B cell (primary cell): ENCODE data around the gene ZMYND19. TPM values are rescaled to one million over a fixed set of nuclear protein-coding genes. Genes with fewer than 3 reads are reported as not detected.

Experiments used
- ATAC-seq: fragments of 200-7000 bp; cut with Tn5 transposase; one replicate; pipeline ENCODE4 v1.10.0; 2021; ENCODE audit warnings: low read depth, mild to moderate bottlenecking, moderate number of reproducible peaks, moderate library complexity
- CTCF ChIA-PET: fragments of 350-600 bp; sonication (Branson Sonifier 250); formaldehyde crosslinking; loops from one replicate; lab custom pipeline; 2021; ENCODE audit warnings: antibody characterized with exemption, inconsistent platforms; lab: Charles Lee
- POLR2A ChIA-PET: fragments of 350-600 bp; sonication (Branson Sonifier 250); formaldehyde crosslinking; loops from one replicate; lab custom pipeline; 2021; ENCODE audit warnings: antibody characterized with exemption; lab: Charles Lee
- DNase-seq: peaks from one replicate; pipeline ENCODE4 v3.0.0; 2013
- H2AFZ ChIP-seq: 2 replicates; pipeline ENCODE4 v1.6.1; 2012; ENCODE audit warnings: mild to moderate bottlenecking, low read depth, low read length; ENCODE audit not compliant: insufficient read depth, poor library complexity, severe bottlenecking
- H3K27ac ChIP-seq, 2 donors: 1 replicate in 1 of 2; 2 replicates in 1 of 2; pipeline ENCODE4 v1.5.1; 2012 to 2013; ENCODE audit warnings: low read length in 2 of 2, mild to moderate bottlenecking in 2 of 2, moderate library complexity in 1 of 2
- H3K27me3 ChIP-seq, 4 experiments: fragments of 200-600 bp in 1 of 4; sonication (generic) in 1 of 4; replicated peaks in 1 of 4; 1 replicate in 2 of 4; 2 replicates in 2 of 4; pipeline versions ENCODE4 v1.6.1 to v1.7.0; 2013 to 2016; ENCODE audit warnings: low read length in 3 of 4, mild to moderate bottlenecking in 2 of 4, mixed read lengths in 1 of 4, moderate library complexity in 1 of 4; ENCODE audit not compliant: insufficient read depth in 4 of 4, control insufficient read depth in 3 of 4; ENCODE audit errors: control extremely low read depth in 1 of 4
- H3K36me3 ChIP-seq, 2 experiments: replicated peaks in 1 of 2; 1 replicate in 1 of 2; 2 replicates in 1 of 2; pipeline versions ENCODE4 v1.6.1 to v1.7.1; 2013; ENCODE audit warnings: low read length in 1 of 2; ENCODE audit not compliant: insufficient read depth in 2 of 2, control insufficient read depth in 1 of 2; ENCODE audit errors: control extremely low read depth in 1 of 2, extremely low read depth in 1 of 2
- H3K4me1 ChIP-seq, 2 donors: fragments of 200-600 bp in 1 of 2; sonication (generic) in 1 of 2; 1 replicate in 1 of 2; 2 replicates in 1 of 2; pipeline versions ENCODE4 v1.5.1 to v1.6.1; 2013 to 2017; ENCODE audit warnings: low read length in 2 of 2; ENCODE audit not compliant: control insufficient read depth in 2 of 2, insufficient read depth in 2 of 2
- H3K4me2 ChIP-seq: replicated peaks from 2 replicates; pipeline ENCODE3; 2012; ENCODE audit warnings: mild to moderate bottlenecking, low read depth, low read length; ENCODE audit not compliant: poor library complexity, severe bottlenecking
- H3K4me3 ChIP-seq, 5 experiments: fragments of 200-600 bp in 1 of 5; sonication (generic) in 1 of 5; 1 replicate in 3 of 5; 2 replicates in 2 of 5; pipeline versions ENCODE4 v1.5.1 to v1.7.0; 2011 to 2016; ENCODE audit warnings: low read length in 4 of 5, mild to moderate bottlenecking in 4 of 5, low read depth in 2 of 5, control low read depth in 1 of 5, moderate library complexity in 1 of 5; ENCODE audit not compliant: insufficient read depth in 1 of 5; ENCODE audit errors: control extremely low read depth in 1 of 5, extremely low read depth in 1 of 5
- H3K79me2 ChIP-seq: fragments of 200-600 bp; sonication (generic); one replicate; pipeline ENCODE4 v1.6.0; 2016; ENCODE audit warnings: low read length; ENCODE audit not compliant: control insufficient read depth, insufficient read depth
- H3K9ac ChIP-seq: fragments of 200-600 bp; sonication (generic); 2 replicates; pipeline ENCODE4 v1.6.1; 2017; ENCODE audit warnings: mild to moderate bottlenecking, low read length, moderate library complexity
- H3K9me3 ChIP-seq, 3 donors: one replicate each; pipeline versions ENCODE4 v1.6.1 to v1.7.1; 2013; ENCODE audit warnings: low read length in 2 of 3; ENCODE audit not compliant: control insufficient read depth in 2 of 3, insufficient read depth in 1 of 3; ENCODE audit errors: control extremely low read depth in 1 of 3
- H4K20me1 ChIP-seq: 2 replicates; pipeline ENCODE4 v1.6.0; 2012; ENCODE audit warnings: mild to moderate bottlenecking, low read length; ENCODE audit not compliant: insufficient read depth, control insufficient read depth, poor library complexity, severe bottlenecking
- H3K27ac Mint-ChIP-seq: one replicate; pipeline ENCODE4 v1.8.0; 2021; ENCODE audit warnings: mixed read lengths
- H3K27me3 Mint-ChIP-seq: one replicate; pipeline ENCODE4 v1.8.0; 2021; ENCODE audit warnings: mixed read lengths
- H3K4me1 Mint-ChIP-seq: one replicate; pipeline ENCODE4 v1.8.0; 2021; ENCODE audit warnings: mixed read lengths
- H3K4me3 Mint-ChIP-seq: one replicate; pipeline ENCODE4 v1.8.0; 2021; ENCODE audit warnings: mixed read lengths
- H3K9me3 Mint-ChIP-seq: one replicate; pipeline ENCODE4 v1.8.0; 2022; ENCODE audit warnings: mixed read lengths; ENCODE audit not compliant: insufficient read depth
- CTCF ChIP-seq: fragments of 200-600 bp; IDR thresholded peaks from one replicate; pipeline ENCODE4 v1.8.0; 2022; ENCODE audit warnings: antibody characterized with exemption, mild to moderate bottlenecking
- EZH2 ChIP-seq: IDR thresholded peaks from 2 replicates; pipeline ENCODE4 v1.6.1; 2012; ENCODE audit warnings: borderline replicate concordance, low read depth, mild to moderate bottlenecking, moderate library complexity, low read length; ENCODE audit not compliant: insufficient read depth, poor library complexity, severe bottlenecking
- WGBS: methylation state at CpG from one replicate; pipeline ENCODE4 v1.1.5; 2013; ENCODE audit warnings: missing lambda C conversion rate; ENCODE audit not compliant: insufficient coverage; 5-methylcytosine and 5-hydroxymethylcytosine counted together
- intact Hi-C: fragments of 100-400 bp; cut with micrococcal nuclease; formaldehyde crosslinking; loops from one replicate; pipeline ENCODE4 v1.10.0; 2022
- polyA plus RNA-seq: library from polyadenylated mRNA; depleted of rRNA; stranded (reverse); fragments of >200 nt; gene quantifications from 2 replicates; pipeline ENCODE4 v1.2.3, GENCODE V29; 2012
- total RNA-seq, 2 donors: library from RNA; stranded (reverse); fragments of 120-200 nt in 1 of 2; gene quantifications; 1 replicate in 1 of 2; 2 replicates in 1 of 2; pipeline versions ENCODE4 v1.2.3 to v1.2.4, GENCODE V29; 2013 to 2022

ZMYND19 gene
- total and polyA plus RNA-seq, 2 donors (not counting 1 experiment from before 2014, with no cell fraction given), result 22.0 to 24.1 TPM

DNA sequence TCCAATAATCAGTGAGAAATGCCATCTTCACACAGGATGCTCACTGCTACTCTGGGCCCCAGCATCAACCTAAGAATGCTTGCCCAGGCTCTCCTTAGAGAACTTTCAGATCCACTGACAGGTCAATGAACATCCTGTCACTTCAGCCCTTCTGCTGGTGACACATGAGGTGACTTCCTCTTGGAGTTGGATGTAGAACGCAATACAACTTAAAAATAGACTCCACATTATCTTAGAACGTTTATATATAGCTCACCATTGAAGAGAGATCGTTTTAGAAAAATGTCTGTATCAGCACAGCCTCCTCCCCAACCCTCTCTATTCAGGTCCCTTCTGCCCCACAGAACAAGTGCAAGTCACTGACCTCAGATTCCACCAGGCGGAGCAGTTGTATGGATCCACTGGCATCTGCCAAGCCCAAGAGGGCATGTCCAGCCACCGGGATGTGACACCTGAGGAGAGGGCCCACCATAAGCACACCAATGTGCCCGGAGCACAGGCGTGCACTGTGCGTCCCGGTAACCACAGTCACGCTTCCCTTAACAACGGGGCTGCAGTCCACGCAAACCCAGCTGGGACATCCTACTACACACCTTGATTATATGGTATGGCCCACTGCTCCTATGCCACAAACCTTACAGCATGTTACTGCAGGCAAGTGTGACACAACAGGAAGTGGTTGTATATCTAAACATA is 14.4 kb downstream of the ZMYND19 start:
- Mint-ChIP-seq H3K9me3 (no peaks in the 10 kb centered on the region), H3K4me1 (peaks cover 26% of the 10 kb centered on the region), H3K4me3 (peak overlapping the region; percentile 37), H3K27ac (peak overlapping the region; percentile 69), H3K27me3 (no peaks in the 10 kb centered on the region)
- H4K20me1 ChIP-seq, result peaks cover 34% of the 10 kb centered on the region
- intact Hi-C loops, result no loop called here
- H3K4me1 ChIP-seq, result peaks cover 18 to 30% of the 10 kb centered on the region in 2 donors
- no peak overlapping the region for H3K4me3 ChIP-seq
- H3K9me3 ChIP-seq, result no peaks in the 10 kb centered on the region
- ChIA-PET POLR2A (no interaction called here), CTCF (interaction anchor here (1.4 kb wide), 1 partner anchor 43 kb away, joined by 3 read pairs; the partner anchor contains the start of gene EHMT1)
- TF ChIP-seq EZH2, result no peak
- no peak for TF ChIP-seq CTCF
- H3K9ac ChIP-seq, result no peak overlapping the region
- 84% methylated on average over 6 of the region's 12 CpGs for WGBS
- peaks cover 41% of the 10 kb centered on the region for H3K79me2 ChIP-seq
- H3K36me3 ChIP-seq, result peaks cover 6 to 32% of the 10 kb centered on the region in 2 experiments
- no peak for ATAC-seq
- no peak for DNase-seq
- H3K27me3 ChIP-seq, result no peaks in the 10 kb centered on the region
- H3K4me2 ChIP-seq, result peak overlapping the region; percentile 22
- no peak overlapping the region for H2AFZ ChIP-seq
- peak overlapping the region in 1 of 2 donors; percentile 50 for H3K27ac ChIP-seq

- WGBS, result 90% methylated on average over 9 of the region's 9 CpGs
- CTCF ChIA-PET, result interaction anchor here (1.4 kb wide), 1 partner anchor 43 kb away, joined by 3 read pairs; the partner anchor contains the start of gene EHMT1
- TF ChIP-seq EZH2 (no peak), CTCF (no peak)
- POLR2A ChIA-PET, result no interaction called here
- ATAC-seq (no peak), DNase-seq (no peak)
- Mint-ChIP-seq H3K4me1 (peaks cover 30% of the 10 kb centered on the region), H3K27ac (peak overlapping the region; percentile 69), H3K9me3 (no peaks in the 10 kb centered on the region), H3K4me3 (no peak overlapping the region), H3K27me3 (no peaks in the 10 kb centered on the region)
- H3K79me2 ChIP-seq, result peaks cover 45% of the 10 kb centered on the region
- peak overlapping the region; percentile 22 for H3K4me2 ChIP-seq
- H3K4me3 ChIP-seq, result no peak overlapping the region
- H3K4me1 ChIP-seq, result peaks cover 18 to 30% of the 10 kb centered on the region in 2 donors
- H2AFZ ChIP-seq, result no peak overlapping the region
- peak overlapping the region in 1 of 2 donors; percentile 50 for H3K27ac ChIP-seq
- H3K36me3 ChIP-seq, result peaks cover 8 to 35% of the 10 kb centered on the region in 2 experiments
- H3K9me3 ChIP-seq, result no peaks in the 10 kb centered on the region
- peaks cover 39% of the 10 kb centered on the region for H4K20me1 ChIP-seq
- H3K27me3 ChIP-seq, result no peaks in the 10 kb centered on the region
- no peak overlapping the region for H3K9ac ChIP-seq
- intact Hi-C loops, result no loop called here
Measured at GRCh38 chr9:137575364-137575715, 15.0 kb downstream of the ZMYND19 start.
